ENCODE measurements around the gene USP19.

USP19 gene

DNA sequence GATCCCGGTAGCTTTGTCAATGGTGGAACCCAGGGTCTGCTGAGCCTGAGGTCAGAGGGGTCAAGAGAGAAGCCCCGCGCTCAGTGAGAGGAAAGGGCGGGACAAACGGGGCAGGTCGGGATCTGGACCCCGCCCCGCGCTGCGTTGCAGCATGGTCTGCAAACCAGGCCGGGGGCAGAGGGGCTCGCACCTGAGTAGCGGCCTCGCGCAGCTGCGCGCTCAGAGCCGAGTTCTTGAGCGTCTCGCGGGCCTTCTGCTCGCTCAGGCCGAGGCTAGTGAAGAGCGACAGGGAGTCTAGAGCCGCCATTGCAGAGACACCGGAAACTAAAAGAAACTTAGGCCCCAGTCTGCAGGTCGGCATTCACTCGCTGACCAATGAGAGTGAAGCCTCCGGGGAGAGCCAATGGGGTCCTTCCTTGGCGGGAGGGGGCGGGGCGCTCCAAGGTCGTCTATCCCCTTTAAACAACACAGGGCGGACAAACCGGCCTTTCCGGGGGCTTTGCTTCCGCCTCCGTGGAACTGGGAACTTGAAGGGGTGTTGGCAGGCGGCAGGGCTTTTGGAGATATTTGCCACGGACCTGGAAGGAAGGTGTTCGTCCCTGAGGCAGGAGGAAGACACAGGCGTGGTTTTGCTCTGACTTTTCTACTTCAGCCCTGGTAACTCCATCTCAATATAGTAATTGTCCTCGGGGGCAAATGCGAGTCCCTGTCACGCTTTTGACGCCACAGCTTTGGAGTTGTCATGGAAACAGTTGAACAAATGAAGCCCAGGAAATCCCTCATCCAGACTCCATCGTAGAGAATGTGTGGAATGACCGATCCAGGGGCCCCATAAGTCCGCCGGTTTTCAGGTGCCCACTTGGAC lies 16.0 kb downstream of the USP19 start, which contains the start of gene QARS1:
Gene QARS1 (minus strand): TSS at position 331 of the 865 bp plus-strand sequence. CDS start 24 bp downstream, at position 307.
- peak; percentile 83 for DNase-seq (ENCODE audit: low read depth)

DNA sequence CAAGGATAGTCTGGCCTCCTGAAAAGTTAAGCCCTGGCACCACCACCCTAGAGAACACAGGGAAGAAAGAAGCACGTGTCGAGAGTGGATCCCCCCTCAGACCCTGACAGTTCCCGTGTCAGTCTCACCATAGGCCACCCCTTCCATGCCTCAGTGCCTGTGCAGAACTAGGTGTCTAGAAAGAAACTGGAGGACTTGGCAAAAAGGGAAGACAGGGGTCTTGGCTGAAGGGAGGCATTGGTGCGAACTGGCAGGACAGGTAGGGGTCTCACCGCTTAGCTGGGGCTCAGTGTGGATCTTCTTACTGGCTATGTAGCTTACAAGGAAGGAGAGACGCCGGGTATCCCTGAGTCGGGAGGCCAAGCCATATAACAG lies 16.6 kb downstream of the USP19 start:
- no peak for DNase-seq (ENCODE audit: low read depth)

DNA sequence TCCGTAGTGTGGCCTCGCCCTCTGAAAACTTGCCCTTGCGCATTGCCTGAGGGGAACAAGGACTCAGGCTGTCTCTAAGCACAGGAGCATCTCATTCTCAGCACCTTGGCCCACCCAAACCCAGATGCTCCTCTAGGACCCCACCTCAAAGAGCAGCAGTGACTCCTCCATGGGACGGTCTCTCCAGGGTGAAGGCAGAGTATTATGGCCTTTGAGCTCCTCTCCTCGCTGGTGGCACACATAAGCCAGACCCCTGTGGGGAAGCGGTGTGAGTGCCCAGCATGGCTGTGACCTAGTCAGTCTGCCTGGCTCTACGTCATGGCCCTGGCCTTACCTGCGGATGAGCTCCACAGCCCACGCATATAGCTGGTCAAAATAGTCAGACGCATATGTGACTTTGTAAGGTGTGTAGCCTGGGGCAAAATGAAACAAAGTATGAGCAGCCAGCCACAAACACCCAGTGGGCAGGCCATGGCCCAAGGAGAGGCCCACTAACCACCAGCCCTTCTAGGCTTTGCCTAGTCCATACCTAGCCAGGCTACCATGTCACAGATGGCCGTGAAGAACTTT lies 20.5 kb downstream of the USP19 start:
- no peak for DNase-seq (ENCODE audit: low read depth)

DNA sequence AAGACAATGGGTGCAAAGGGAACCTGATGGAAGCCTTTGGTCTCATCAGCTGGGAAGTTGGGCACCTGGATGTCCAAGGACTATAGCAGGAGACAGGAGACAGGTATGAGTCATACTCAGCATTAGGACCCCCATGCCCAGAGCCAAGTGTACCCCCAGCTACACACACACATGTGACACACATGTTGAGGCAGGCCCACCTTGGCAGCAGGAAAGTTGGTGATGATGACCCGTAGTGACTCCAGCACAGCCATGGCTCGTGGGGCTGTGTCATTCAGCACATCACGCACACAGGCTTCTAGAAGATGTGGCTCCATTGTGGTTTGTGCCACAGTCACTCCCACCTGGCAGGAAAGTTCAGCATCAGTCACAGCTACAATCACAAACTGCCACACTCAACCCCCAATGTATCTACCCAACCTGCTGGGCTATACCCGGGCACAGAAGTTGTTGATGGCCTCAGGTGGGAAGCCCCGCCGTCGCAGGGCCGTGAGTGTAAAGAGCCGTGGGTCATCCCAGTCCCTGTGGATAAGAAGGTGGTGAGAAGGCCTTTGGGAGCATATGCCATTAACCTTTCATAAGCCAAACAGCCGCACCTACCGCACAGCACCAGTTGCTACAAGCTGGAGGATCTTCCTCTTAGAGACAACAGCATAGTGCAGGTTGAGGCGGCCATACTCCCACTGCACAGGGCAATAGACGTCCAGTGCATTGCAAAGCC lies 21.6 kb downstream of the USP19 start:
- no peak for DNase-seq (ENCODE audit: low read depth)

GRCh38 chr3:49098429-49098828 lies 22.2 kb downstream of the USP19 start:
- DNase-seq (ENCODE audit: low read depth): no peak

GRCh38 chr3:49093853-49094767 lies 26.5 kb downstream of the USP19 start, which contains the start of gene QRICH1:
Gene QRICH1 (minus strand): TSS chr3:49094071. CDS start chr3:49077017, 17,054 bp downstream.
- peak; percentile 91 for DNase-seq (ENCODE audit: low read depth)

DNA sequence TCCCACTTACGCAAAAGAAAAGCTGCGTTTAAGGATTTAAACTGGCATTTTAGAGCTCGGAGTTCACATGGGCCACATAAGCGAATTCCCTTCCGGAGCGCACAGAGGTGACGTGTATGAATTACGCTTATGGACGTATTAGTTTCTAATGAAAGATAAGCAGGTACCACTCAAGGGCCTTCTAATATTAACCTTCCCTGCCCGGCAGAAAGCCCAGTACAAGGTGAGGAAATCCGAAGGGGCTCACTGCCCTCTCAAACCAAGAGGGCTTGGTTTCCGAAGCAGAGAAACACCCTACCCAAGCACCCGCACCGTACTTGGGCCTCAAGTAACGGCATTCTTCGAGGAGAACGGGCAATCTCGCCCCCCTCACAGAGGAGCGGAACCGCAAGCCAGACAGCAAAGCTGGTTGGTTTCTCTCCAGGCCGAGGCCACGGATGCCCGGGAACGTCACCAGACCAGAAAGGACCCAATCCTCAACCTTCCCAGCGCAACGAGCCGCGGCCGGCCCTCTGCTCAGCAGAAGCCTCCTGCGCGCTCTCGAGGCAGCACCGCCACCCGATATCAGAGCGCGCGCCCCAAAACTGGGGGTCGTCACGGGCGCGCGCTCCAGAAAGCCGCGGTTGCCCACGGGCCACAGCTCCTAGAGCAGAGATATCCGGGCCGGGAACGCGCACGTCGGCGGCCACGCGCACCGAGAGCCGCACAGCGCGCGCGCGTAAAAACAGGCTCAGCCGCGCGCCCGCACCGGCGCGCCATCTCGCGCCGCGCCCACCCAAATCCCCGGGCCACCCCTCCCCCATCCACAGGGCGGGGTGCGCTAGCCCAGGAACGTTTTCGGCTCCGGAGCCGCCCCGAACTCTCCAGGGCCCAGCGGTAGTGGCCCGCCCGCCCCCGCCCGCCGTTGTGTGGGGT lies 27.4 kb downstream of the USP19 start:
- DNase-seq (ENCODE audit: low read depth): peak; percentile 86

DNA sequence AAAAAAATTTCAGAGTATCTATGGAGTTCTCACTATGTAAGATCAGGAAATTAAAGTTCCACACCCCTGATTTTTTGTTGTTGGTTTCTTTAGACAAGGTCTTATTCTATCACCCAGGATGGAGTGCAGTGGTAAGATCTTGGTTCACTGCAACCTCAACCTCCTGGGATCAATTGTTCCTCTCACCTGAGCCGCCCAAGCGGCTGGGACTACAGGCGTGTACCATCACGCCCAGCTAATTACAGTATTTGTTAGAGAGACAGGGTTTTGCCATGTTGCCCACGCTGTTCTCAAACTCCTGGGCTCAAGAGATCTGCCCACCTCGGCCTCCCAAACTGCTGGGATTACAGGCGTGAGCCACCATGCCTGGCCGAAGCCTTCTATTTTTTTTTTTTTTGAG lies 39.2 kb downstream of the USP19 start:
- no peak for DNase-seq (ENCODE audit: low read depth)

- no peak for DNase-seq (ENCODE audit: low read depth)
Observed at GRCh38 chr3:49079270-49079669, 41.4 kb downstream of the USP19 start.

GRCh38 chr3:49076646-49077045 lies 44.0 kb downstream of the USP19 start:
- DNase-seq (ENCODE audit: low read depth): no peak

DNA sequence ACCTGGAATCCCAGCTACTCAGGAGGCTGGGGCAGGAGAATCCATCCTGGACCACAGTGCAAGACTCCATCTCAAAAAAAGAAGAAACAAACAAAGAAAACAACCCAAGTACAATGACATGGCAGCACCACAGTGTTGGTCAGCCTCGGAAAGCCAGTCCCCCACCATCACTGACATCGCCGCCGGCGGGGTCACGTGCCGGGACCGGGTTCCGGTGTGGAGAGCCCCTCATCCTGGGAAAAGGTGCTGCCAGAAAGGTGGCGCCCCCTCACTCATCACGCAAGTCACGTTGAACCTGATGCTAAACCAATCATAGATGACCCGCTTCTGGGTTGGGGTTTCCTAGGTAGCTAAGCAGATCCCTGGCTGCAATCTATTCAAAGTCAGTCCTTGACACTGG lies 44.5 kb downstream of the USP19 start:
- DNase-seq (ENCODE audit: low read depth): no peak

All from activated T-cell treated with anti-CD3 and anti-CD28 coated beads for 48 hours (primary cell).